SK-N-SH (cell line): ENCODE data around the gene PRPF40B.

Experiments
- EP300 ChIP-seq, 2 experiments: IDR thresholded peaks; 2 replicates each; pipeline versions ENCODE4 v1.4.0 to v1.6.1; 2012; ENCODE audit warnings: borderline replicate concordance in 1 of 2, low read depth in 1 of 2, low read length in 1 of 2
- NFIC ChIP-seq: IDR thresholded peaks from 2 replicates; pipeline ENCODE4 v1.4.0; 2012; ENCODE audit warnings: borderline replicate concordance
- SMC3 ChIP-seq: IDR thresholded peaks from 2 replicates; pipeline ENCODE4 v1.6.1; 2012; ENCODE audit warnings: low read depth, low read length, improper control_type of control experiment
- TAF1 ChIP-seq: IDR thresholded peaks from 2 replicates; pipeline ENCODE4 v1.6.1; 2012; ENCODE audit warnings: low read depth, mild to moderate bottlenecking, low read length, moderate library complexity, borderline replicate concordance
- YY1 ChIP-seq: IDR thresholded peaks from 2 replicates; pipeline ENCODE4 v1.4.0; 2012; ENCODE audit warnings: low read depth, mild to moderate bottlenecking
- TF ChIP-seq, protein P1 (sequence below): fragments of 200-600 bp; sonication (generic); IDR thresholded peaks from 2 replicates; pipeline ENCODE4 v1.6.1; 2017; ENCODE audit warnings: antibody characterized with exemption, mild to moderate bottlenecking, moderate library complexity
- TF ChIP-seq, protein P2 (sequence below): IDR thresholded peaks from 2 replicates; pipeline ENCODE4 v1.6.1; 2012; ENCODE audit warnings: mild to moderate bottlenecking, low read depth, low read length, moderate library complexity

DNA sequence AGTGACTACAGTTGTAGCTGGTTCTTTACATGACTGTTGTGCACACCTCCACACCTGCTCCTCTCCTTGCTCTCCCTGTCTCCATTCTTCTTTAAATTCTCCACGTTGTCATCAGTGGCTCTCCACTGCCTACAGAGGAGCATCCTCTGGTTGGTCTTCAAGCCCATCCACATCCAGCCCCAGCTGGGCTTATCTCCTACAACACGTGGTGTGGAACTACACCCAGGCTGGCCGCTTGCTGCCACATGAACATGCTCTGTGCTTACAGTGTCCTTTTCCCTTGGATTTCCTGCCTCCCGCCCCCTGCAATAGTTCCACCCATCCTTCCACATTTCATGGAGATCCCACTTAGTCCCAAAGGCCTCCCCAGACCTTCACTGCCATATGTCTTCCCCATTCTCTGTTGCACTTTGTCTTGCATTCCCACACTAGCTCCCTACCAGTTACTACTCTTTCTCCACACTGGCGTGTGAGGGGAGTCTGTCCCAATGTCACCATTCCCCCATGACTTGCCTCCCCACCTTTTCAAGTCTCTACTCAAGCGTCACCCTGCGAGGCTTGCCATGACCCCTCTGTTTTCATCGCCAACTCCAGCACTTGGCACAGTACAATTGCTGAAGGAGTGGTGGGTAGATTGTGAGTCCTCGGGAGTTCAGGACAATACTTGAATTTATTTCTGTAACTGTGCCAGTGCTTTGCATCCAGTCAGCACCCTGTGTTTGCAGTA is 45.6 kb upstream of the PRPF40B start:
- TF ChIP-seq, protein P1, sequence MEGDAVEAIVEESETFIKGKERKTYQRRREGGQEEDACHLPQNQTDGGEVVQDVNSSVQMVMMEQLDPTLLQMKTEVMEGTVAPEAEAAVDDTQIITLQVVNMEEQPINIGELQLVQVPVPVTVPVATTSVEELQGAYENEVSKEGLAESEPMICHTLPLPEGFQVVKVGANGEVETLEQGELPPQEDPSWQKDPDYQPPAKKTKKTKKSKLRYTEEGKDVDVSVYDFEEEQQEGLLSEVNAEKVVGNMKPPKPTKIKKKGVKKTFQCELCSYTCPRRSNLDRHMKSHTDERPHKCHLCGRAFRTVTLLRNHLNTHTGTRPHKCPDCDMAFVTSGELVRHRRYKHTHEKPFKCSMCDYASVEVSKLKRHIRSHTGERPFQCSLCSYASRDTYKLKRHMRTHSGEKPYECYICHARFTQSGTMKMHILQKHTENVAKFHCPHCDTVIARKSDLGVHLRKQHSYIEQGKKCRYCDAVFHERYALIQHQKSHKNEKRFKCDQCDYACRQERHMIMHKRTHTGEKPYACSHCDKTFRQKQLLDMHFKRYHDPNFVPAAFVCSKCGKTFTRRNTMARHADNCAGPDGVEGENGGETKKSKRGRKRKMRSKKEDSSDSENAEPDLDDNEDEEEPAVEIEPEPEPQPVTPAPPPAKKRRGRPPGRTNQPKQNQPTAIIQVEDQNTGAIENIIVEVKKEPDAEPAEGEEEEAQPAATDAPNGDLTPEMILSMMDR = no peak
- TF ChIP-seq TAF1 = no peak
- TF ChIP-seq, protein P2, sequence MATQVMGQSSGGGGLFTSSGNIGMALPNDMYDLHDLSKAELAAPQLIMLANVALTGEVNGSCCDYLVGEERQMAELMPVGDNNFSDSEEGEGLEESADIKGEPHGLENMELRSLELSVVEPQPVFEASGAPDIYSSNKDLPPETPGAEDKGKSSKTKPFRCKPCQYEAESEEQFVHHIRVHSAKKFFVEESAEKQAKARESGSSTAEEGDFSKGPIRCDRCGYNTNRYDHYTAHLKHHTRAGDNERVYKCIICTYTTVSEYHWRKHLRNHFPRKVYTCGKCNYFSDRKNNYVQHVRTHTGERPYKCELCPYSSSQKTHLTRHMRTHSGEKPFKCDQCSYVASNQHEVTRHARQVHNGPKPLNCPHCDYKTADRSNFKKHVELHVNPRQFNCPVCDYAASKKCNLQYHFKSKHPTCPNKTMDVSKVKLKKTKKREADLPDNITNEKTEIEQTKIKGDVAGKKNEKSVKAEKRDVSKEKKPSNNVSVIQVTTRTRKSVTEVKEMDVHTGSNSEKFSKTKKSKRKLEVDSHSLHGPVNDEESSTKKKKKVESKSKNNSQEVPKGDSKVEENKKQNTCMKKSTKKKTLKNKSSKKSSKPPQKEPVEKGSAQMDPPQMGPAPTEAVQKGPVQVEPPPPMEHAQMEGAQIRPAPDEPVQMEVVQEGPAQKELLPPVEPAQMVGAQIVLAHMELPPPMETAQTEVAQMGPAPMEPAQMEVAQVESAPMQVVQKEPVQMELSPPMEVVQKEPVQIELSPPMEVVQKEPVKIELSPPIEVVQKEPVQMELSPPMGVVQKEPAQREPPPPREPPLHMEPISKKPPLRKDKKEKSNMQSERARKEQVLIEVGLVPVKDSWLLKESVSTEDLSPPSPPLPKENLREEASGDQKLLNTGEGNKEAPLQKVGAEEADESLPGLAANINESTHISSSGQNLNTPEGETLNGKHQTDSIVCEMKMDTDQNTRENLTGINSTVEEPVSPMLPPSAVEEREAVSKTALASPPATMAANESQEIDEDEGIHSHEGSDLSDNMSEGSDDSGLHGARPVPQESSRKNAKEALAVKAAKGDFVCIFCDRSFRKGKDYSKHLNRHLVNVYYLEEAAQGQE = no peak
- no peak for TF ChIP-seq EP300 (IDR thresholded peaks at IDR 0.05; ENCODE audit: borderline replicate concordance in 1 of 2, low read depth in 1 of 2, low read length in 1 of 2)
- TF ChIP-seq SMC3 = no peak
- TF ChIP-seq YY1 = no peak
- TF ChIP-seq NFIC = no peak
